A673 (cell line): ENCODE measurements around the gene CTU2.

Experiments
- CTCF ChIP-seq: fragments of 300-800, 200-600 bp; sonication (generic); conservative IDR thresholded peaks from 2 replicates; pipeline ENCODE4 v1.5.1; 2017; ENCODE audit warnings: low read depth, mild to moderate bottlenecking, antibody characterized with exemption, low read length, moderate library complexity, mixed read lengths
- EZH2 ChIP-seq: fragments of 200-600 bp; sonication (generic); IDR thresholded peaks from 2 replicates; pipeline ENCODE4 v1.6.1; 2017; ENCODE audit warnings: borderline replicate concordance, low read depth, mild to moderate bottlenecking, mixed read lengths, antibody characterized with exemption, low read length; ENCODE audit not compliant: poor library complexity, severe bottlenecking

GRCh38 chr16:88741368-88741767, 35.1 kb downstream of the CTU2 start:
- TF ChIP-seq CTCF (no peak), EZH2 (no peak)
